ENCODE results near the gene PIH1D1.

PIH1D1 gene

DNA sequence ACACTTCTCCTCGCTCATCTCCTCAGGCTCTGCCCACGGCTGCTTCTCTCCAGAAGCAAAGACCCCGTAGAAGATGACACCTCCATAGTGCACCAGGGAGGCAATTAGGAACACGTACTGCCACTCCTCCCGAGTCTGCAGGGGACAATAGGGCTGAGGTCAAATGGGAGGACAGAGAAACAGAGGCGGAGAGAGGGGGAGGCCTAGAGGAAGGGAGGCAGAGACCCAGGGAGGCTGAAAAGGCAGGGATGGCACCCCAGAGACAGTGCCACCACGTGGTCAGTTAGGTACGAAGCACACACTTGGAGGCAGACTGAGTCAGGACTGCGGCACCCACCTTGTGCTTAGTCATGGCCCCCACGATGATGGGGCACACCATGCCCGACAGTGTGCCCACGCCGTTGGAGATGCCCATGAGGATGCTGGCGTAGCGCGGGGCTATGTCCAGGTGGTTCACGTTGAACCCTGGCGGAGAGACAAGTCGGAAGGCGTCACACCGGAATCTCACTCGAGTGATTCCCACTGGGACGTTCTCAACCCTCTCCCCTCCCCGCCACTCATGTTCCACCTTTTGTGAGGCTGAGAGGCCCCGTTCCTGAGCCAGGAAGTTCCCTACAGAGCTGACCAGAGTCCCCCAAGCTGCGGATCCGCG lies 20.8 kb downstream of the PIH1D1 start:
- peak overlapping the region; percentile 59 for H3K18ac ChIP-seq (ENCODE audit: low read length)
- H2BK5ac ChIP-seq (ENCODE audit: low read length) = peak overlapping the region; percentile 19
- H3K79me1 ChIP-seq (ENCODE audit: low read depth, low read length) = peaks cover 2% of the 10 kb centered on the region
- no peak overlapping the region for H3K14ac ChIP-seq (ENCODE audit: low read length)
- peak overlapping the region; percentile 88 for H2BK15ac ChIP-seq (ENCODE audit: low read length)
- no CpG with 5 or more reads among the region's 28 CpGs for WGBS, 2 donors (ENCODE audit: extremely low coverage in 2 of 2, insufficient read length in 2 of 2, insufficient replicate concordance in 1 of 2)
- no peak overlapping the region for H2BK12ac ChIP-seq (ENCODE audit: low read length)
- peaks cover 3 to 94% (median 53%) of the 10 kb centered on the region in 3 experiments for H3K27me3 ChIP-seq (ENCODE audit: control insufficient read depth in 3 of 3, insufficient read depth in 3 of 3, low read depth in 1 of 3, low read length in 3 of 3)
- no peak overlapping the region for H3K9ac ChIP-seq (ENCODE audit: low read depth, low read length, poor library complexity)
- peak overlapping the region; percentile 47 for H3K23ac ChIP-seq (ENCODE audit: low read depth, low read length, poor library complexity)
- H2AFZ ChIP-seq (ENCODE audit: low read length) = no peak overlapping the region
- H4K91ac ChIP-seq (ENCODE audit: low read depth, low read length, poor library complexity) = peak overlapping the region; percentile 85
- peak overlapping the region; percentile 54 for H2AK5ac ChIP-seq (ENCODE audit: low read depth, low read length)
- H3K4me2 ChIP-seq (ENCODE audit: insufficient read depth, low read length, poor library complexity, severe bottlenecking) = no peak overlapping the region
- no peak overlapping the region for H4K8ac ChIP-seq (ENCODE audit: low read depth, low read length)
- no peak overlapping the region for H3K27ac ChIP-seq (replicated peaks; ENCODE audit: low read length)
- H3K36me3 ChIP-seq (replicated peaks in 1 of 2; ENCODE audit: control insufficient read depth in 2 of 2, insufficient read depth in 2 of 2, low read length in 2 of 2) = no peaks in the 10 kb centered on the region
- DNase-seq (ENCODE audit: low spot score) = no peak
- H2BK120ac ChIP-seq (ENCODE audit: low read depth, low read length) = no peak overlapping the region
- no peak overlapping the region for H3K4ac ChIP-seq (ENCODE audit: low read length)
- H3K4me3 ChIP-seq (ENCODE audit: low read length in 2 of 2) = no peak overlapping the region
- peaks cover 17 to 21% of the 10 kb centered on the region in 2 donors for H3K4me1 ChIP-seq (ENCODE audit: control insufficient read depth in 2 of 2, insufficient read depth in 1 of 2, low read depth in 1 of 2, low read length in 2 of 2)
- H3K9me3 ChIP-seq (replicated peaks in 1 of 2; ENCODE audit: control insufficient read depth in 2 of 2, insufficient read depth in 1 of 2, low read depth in 1 of 2, low read length in 2 of 2) = peaks cover 8 to 12% of the 10 kb centered on the region in 2 donors

DNA sequence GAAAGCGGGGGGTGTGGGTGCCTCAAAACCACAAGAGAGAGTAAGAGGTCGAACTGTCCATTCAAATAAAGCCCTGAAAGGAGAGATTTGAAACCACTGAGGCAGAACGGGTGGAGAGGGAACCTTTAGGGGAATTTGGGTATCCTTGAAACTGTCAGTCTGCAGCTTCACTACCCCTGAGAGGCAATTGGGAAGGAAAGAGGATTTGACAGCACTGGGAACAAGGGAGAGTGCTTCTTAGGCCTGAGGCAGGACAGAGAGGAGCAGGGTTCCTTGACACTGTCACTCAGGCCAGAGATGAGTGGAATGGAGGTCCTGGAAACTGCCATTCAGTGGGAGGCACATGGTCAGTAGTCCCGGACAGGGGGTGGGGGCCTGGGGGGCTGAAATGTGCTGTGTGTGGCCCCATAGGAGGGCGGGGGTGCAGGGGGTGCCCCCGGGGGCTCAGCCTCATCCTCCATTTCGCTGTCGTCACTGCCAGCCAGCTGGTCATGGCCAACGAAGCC lies 21.4 kb downstream of the PIH1D1 start:
- Histone ChIP-seq H3K4me1 (ENCODE audit: control insufficient read depth in 2 of 2, insufficient read depth in 1 of 2, low read depth in 1 of 2, low read length in 2 of 2) (peaks cover 17 to 21% of the 10 kb centered on the region in 2 donors), H2BK5ac (ENCODE audit: low read length) (no peak overlapping the region), H3K4ac (ENCODE audit: low read length) (no peak overlapping the region), H4K91ac (ENCODE audit: low read depth, low read length, poor library complexity) (no peak overlapping the region), H2BK15ac (ENCODE audit: low read length) (no peak overlapping the region), H3K27me3 (ENCODE audit: control insufficient read depth in 3 of 3, insufficient read depth in 3 of 3, low read depth in 1 of 3, low read length in 3 of 3) (peaks cover 3 to 94% (median 57%) of the 10 kb centered on the region in 3 experiments), H3K36me3 (replicated peaks in 1 of 2; ENCODE audit: control insufficient read depth in 2 of 2, insufficient read depth in 2 of 2, low read length in 2 of 2) (no peaks in the 10 kb centered on the region), H3K9me3 (replicated peaks in 1 of 2; ENCODE audit: control insufficient read depth in 2 of 2, insufficient read depth in 1 of 2, low read depth in 1 of 2, low read length in 2 of 2) (peaks cover 8 to 12% of the 10 kb centered on the region in 2 donors), H3K18ac (ENCODE audit: low read length) (no peak overlapping the region), H3K14ac (ENCODE audit: low read length) (no peak overlapping the region), H4K8ac (ENCODE audit: low read depth, low read length) (no peak overlapping the region), H3K4me3 (ENCODE audit: low read length in 2 of 2) (no peak overlapping the region), H2AK5ac (ENCODE audit: low read depth, low read length) (peak overlapping the region; percentile 54), H2AFZ (ENCODE audit: low read length) (no peak overlapping the region), H3K23ac (ENCODE audit: low read depth, low read length, poor library complexity) (no peak overlapping the region), H3K79me1 (ENCODE audit: low read depth, low read length) (peaks cover 2% of the 10 kb centered on the region), H2BK12ac (ENCODE audit: low read length) (no peak overlapping the region), H3K4me2 (ENCODE audit: insufficient read depth, low read length, poor library complexity, severe bottlenecking) (no peak overlapping the region), H2BK120ac (ENCODE audit: low read depth, low read length) (no peak overlapping the region), H3K9ac (ENCODE audit: low read depth, low read length, poor library complexity) (no peak overlapping the region), H3K27ac (replicated peaks; ENCODE audit: low read length) (no peak overlapping the region)
- no peak for DNase-seq (ENCODE audit: low spot score)
- WGBS, 2 donors (ENCODE audit: extremely low coverage in 2 of 2, insufficient read length in 2 of 2, insufficient replicate concordance in 1 of 2) = no CpG with 5 or more reads among the region's 9 CpGs

DNA sequence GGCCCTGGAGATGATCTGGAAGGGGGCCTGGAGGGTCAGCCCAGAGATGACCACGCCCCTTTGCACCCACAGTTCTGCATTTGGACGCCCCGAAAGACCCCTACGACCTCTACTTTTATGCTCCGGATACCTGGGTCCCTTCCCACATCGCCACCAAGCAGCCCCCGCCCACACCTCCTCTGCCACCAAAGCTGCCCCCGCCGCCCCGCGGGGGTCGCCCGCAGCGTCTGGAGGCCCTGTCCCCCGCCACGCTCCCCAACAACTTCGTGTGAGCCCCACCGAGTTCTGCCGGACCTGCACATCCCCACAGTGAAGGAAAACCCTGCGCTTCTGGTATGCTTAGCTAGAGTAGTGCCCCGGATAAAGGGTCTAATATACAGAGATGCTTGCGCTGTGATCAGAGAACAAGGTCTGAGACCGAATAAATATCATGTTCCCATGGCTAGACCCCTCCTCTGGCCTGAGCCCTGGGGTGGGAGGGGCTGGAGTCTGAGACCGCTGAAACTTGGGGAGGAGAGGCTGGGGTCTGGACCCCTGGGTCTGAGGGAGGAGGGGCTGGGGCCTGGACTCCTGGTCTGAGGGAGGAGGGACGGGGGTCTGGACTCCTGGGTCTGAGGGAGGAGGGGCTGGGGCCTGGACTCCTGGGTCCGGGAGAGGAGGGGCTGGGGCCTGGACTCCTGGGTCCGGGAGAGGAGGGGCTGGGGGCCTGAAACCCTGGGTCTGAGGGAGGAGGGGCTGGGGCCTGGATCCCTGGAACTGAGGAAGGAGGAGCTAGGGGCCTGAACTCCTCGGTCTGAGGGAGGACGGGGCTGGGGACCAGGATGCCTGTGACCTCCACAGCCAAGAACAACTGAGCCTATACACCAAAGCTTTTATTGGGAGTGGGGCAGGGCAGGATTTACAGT lies 22.8 kb downstream of the PIH1D1 start:
- peaks cover 2% of the 10 kb centered on the region for H3K79me1 ChIP-seq (ENCODE audit: low read depth, low read length)
- H2BK5ac ChIP-seq (ENCODE audit: low read length) = peak overlapping the region; percentile 35
- no peak overlapping the region for H3K14ac ChIP-seq (ENCODE audit: low read length)
- no peak overlapping the region for H3K9ac ChIP-seq (ENCODE audit: low read depth, low read length, poor library complexity)
- peak overlapping the region; percentile 54 for H2BK15ac ChIP-seq (ENCODE audit: low read length)
- no CpG with 5 or more reads among the region's 29 CpGs for WGBS, 2 donors (ENCODE audit: extremely low coverage in 2 of 2, insufficient read length in 2 of 2, insufficient replicate concordance in 1 of 2)
- DNase-seq (ENCODE audit: low spot score) = no peak
- peak overlapping the region; percentile 86 for H2AK5ac ChIP-seq (ENCODE audit: low read depth, low read length)
- no peak overlapping the region for H4K91ac ChIP-seq (ENCODE audit: low read depth, low read length, poor library complexity)
- peak overlapping the region; percentile 28 for H2BK120ac ChIP-seq (ENCODE audit: low read depth, low read length)
- H4K8ac ChIP-seq (ENCODE audit: low read depth, low read length) = no peak overlapping the region
- no peaks in the 10 kb centered on the region for H3K36me3 ChIP-seq (replicated peaks in 1 of 2; ENCODE audit: control insufficient read depth in 2 of 2, insufficient read depth in 2 of 2, low read length in 2 of 2)
- no peak overlapping the region for H3K27ac ChIP-seq (replicated peaks; ENCODE audit: low read length)
- peak overlapping the region; percentile 89 for H3K4me2 ChIP-seq (ENCODE audit: insufficient read depth, low read length, poor library complexity, severe bottlenecking)
- H3K18ac ChIP-seq (ENCODE audit: low read length) = peak overlapping the region; percentile 95
- peaks cover 4 to 8% of the 10 kb centered on the region in 2 donors for H3K9me3 ChIP-seq (replicated peaks in 1 of 2; ENCODE audit: control insufficient read depth in 2 of 2, insufficient read depth in 1 of 2, low read depth in 1 of 2, low read length in 2 of 2)
- peak overlapping the region; percentile 34 to 60 for H3K4me3 ChIP-seq (ENCODE audit: low read length in 2 of 2)
- H3K4ac ChIP-seq (ENCODE audit: low read length) = no peak overlapping the region
- peak overlapping the region; percentile 50 for H3K23ac ChIP-seq (ENCODE audit: low read depth, low read length, poor library complexity)
- H3K27me3 ChIP-seq (ENCODE audit: control insufficient read depth in 3 of 3, insufficient read depth in 3 of 3, low read depth in 1 of 3, low read length in 3 of 3) = peaks cover 3 to 96% (median 69%) of the 10 kb centered on the region in 3 experiments
- H2AFZ ChIP-seq (ENCODE audit: low read length) = peak overlapping the region; percentile 96
- peaks cover 20 to 23% of the 10 kb centered on the region in 2 donors for H3K4me1 ChIP-seq (ENCODE audit: control insufficient read depth in 2 of 2, insufficient read depth in 1 of 2, low read depth in 1 of 2, low read length in 2 of 2)
- H2BK12ac ChIP-seq (ENCODE audit: low read length) = no peak overlapping the region
